ENCODE data around the gene CCT6A.
"Not testable (repeated sequence)": the region's sequence is repeated elsewhere in the genome, so short reads cannot be mapped to it uniquely, and the experiment has no call there.

GRCh38 chr7:56104138-56104537 lies 52.6 kb downstream of the CCT6A start:
- not testable (repeated sequence) for TF ChIP-seq EZH2 (IDR thresholded peaks at IDR 0.05; ENCODE audit: borderline replicate concordance); CTCF (IDR thresholded peaks at IDR 0.05; ENCODE audit: poor library complexity)
